Thoracic aorta (tissue), 2 donors: ENCODE measurements around the gene GLP2R. TPM values are rescaled to one million over a fixed set of nuclear protein-coding genes. Genes with fewer than 3 reads are reported as not detected.

ENCODE experiments used
- ATAC-seq: fragments of 150-250 bp; one replicate; pipeline ENCODE4 v1.8.0; 2017; ENCODE audit warnings: low read depth; ENCODE audit not compliant: insufficient number of reproducible peaks, low FRiP score
- DNase-seq: peaks from one replicate; pipeline ENCODE4 v3.0.0-alpha.2; 2020; ENCODE audit warnings: low spot score
- H3K27ac ChIP-seq, 2 donors: fragments of 200-600 bp; sonication (generic); 1 replicate in 1 of 2; 2 replicates in 1 of 2; pipeline ENCODE4 v1.5.1; 2016; ENCODE audit warnings: mild to moderate bottlenecking in 2 of 2, moderate library complexity in 2 of 2
- H3K27me3 ChIP-seq: fragments of 200-600 bp; sonication (generic); replicated peaks from 2 replicates; pipeline ENCODE4 v1.6.0; 2016; ENCODE audit warnings: mild to moderate bottlenecking; ENCODE audit not compliant: insufficient read depth
- H3K36me3 ChIP-seq: fragments of 200-600 bp; sonication (generic); one replicate; pipeline ENCODE4 v1.5.1; 2016
- H3K4me1 ChIP-seq, 2 donors: fragments of 200-600 bp; sonication (generic); 1 replicate in 1 of 2; 2 replicates in 1 of 2; pipeline versions ENCODE4 v1.5.1 to v1.6.0; 2016; ENCODE audit warnings: low read depth in 2 of 2, mild to moderate bottlenecking in 1 of 2; ENCODE audit not compliant: control insufficient read depth in 1 of 2
- H3K4me3 ChIP-seq: fragments of 200-600 bp; sonication (generic); 2 replicates; pipeline ENCODE4 v1.5.1; 2016; ENCODE audit warnings: mild to moderate bottlenecking
- H3K9me3 ChIP-seq: fragments of 200-600 bp; sonication (generic); 2 replicates; pipeline ENCODE4 v1.5.1; 2016
- total RNA-seq, 2 donors: library from RNA; depleted of rRNA; stranded (reverse); fragments of >200 nt; gene quantifications; one replicate each; pipeline versions ENCODE4 v1.1.0 to v1.2.3, GENCODE V29; 2016
- TF ChIP-seq, protein P1 (sequence below): fragments of 200-600 bp; sonication (generic); IDR thresholded peaks from one replicate; pipeline ENCODE4 v1.5.1; 2019; ENCODE audit warnings: antibody characterized with exemption

The GLP2R gene
- total RNA-seq, 2 donors from 2014 or later, result 2.3 TPM; not detected in 1

DNA sequence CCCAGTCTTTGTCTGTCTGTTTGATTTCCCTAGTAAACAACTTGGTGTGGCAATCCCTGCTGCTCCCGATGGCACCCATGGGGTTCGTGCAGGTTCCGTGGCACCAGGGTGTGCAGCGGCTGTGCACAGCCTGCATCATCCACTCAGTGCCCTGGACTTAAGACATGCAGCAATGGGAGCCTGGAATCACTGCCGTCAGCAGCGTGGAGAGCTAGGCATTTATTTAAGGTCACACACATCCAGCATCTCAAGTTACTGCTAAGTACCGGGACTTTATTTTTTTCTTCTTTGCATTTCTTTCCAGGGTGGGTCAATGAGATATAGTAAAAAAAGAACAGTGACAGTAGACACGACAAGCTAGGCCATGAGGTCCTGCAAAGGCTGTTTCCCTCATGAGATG lies 37.1 kb upstream of the GLP2R start:
- TF ChIP-seq, protein P1, sequence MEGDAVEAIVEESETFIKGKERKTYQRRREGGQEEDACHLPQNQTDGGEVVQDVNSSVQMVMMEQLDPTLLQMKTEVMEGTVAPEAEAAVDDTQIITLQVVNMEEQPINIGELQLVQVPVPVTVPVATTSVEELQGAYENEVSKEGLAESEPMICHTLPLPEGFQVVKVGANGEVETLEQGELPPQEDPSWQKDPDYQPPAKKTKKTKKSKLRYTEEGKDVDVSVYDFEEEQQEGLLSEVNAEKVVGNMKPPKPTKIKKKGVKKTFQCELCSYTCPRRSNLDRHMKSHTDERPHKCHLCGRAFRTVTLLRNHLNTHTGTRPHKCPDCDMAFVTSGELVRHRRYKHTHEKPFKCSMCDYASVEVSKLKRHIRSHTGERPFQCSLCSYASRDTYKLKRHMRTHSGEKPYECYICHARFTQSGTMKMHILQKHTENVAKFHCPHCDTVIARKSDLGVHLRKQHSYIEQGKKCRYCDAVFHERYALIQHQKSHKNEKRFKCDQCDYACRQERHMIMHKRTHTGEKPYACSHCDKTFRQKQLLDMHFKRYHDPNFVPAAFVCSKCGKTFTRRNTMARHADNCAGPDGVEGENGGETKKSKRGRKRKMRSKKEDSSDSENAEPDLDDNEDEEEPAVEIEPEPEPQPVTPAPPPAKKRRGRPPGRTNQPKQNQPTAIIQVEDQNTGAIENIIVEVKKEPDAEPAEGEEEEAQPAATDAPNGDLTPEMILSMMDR, result no peak
- Histone ChIP-seq H3K36me3 (no peaks in the 10 kb centered on the region), H3K27me3 (no peaks in the 10 kb centered on the region), H3K9me3 (no peaks in the 10 kb centered on the region), H3K4me3 (no peak overlapping the region), H3K27ac (no peak overlapping the region), H3K4me1 (peaks cover 0 to 7% of the 10 kb centered on the region in 2 donors)
- no peak for ATAC-seq
- no peak for DNase-seq

DNA sequence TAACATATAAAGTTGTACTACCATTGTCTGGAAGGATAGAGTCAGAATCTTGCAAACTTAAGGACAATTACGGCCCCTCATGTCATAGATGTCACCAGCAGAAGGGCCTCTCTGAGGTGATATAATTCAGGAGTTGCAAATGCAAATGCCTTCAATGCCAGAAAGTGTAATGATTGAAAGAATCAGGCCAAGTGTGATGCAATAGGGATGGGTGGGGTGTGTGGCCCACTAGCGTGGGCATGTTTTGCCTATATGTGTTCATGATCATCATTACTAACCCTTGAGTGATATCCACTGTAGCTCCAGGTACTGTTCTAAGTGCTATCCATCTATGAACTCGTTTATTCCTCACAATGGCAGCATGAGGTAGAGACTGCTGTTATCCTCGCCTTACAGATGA lies 35.4 kb upstream of the GLP2R start:
- DNase-seq, result no peak
- no peak for ATAC-seq
- H3K27me3 ChIP-seq, result no peaks in the 10 kb centered on the region
- no peaks in the 10 kb centered on the region for H3K36me3 ChIP-seq
- H3K4me3 ChIP-seq, result no peak overlapping the region
- TF ChIP-seq, protein P1, result no peak
- peaks cover 0 to 7% of the 10 kb centered on the region in 2 donors for H3K4me1 ChIP-seq
- H3K27ac ChIP-seq, result no peak overlapping the region
- no peaks in the 10 kb centered on the region for H3K9me3 ChIP-seq

DNA sequence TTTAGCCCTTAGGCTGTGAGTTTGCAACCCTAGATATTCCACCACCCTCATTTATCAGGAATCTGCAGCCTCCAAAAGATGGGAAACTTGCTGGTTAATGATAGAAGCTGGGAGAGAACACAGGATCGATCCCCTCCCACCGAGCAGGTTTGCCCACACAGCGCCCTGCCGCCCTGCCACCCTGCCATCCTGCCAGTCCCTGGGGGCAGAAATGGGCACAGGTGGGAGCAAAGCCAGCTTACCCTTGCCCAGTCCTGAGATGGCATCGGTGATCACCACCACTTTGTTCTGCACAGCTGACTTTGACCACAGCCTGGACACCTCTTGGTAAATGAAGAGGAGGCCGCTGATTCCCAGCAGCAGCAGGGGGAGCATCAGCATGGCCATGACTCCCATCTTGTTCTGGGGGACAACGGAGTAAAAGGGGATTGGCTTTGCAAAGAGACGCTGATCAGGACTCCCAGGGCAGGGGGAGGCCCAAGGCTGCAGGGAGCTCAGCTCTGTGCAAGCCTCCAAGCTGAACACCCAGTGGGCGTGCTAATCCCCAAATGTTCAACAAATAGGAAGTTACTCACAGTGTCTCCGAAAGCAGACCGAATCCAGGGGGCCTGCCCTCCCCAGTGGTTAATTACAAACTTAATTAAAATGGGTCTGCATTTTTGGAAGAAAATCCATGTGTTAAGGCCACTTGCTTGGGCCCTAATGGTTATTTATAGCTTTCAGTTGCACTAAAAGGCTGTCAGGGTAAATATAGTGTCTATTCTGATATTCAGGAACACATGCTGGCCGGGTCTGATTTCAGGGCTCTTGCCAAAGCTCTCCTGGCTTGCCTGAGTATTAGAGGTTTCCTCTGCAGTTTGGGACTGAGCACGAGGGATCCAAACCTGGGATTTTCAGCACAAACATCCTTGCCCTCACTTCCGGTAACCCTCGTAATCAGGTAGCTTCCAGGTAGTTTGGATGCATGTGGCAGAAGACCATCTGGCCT lies 34.5 kb upstream of the GLP2R start, which contains the start of gene DHRS7C:
TSS of gene DHRS7C (minus strand) at position 704 of the 988 bp plus-strand sequence. CDS start at position 396, 308 bp downstream.
- TF ChIP-seq, protein P1, result no peak
- no peaks in the 10 kb centered on the region for H3K27me3 ChIP-seq
- no peaks in the 10 kb centered on the region for H3K36me3 ChIP-seq
- no peak within 1 kb of the TSS for H3K27ac ChIP-seq
- DNase-seq, result no peak
- H3K4me3 ChIP-seq, result no peak within 1 kb of the TSS
- H3K4me1 ChIP-seq, result peaks cover 0 to 7% of the 10 kb centered on the region in 2 donors
- no peaks in the 10 kb centered on the region for H3K9me3 ChIP-seq
- no peak for ATAC-seq

DNA sequence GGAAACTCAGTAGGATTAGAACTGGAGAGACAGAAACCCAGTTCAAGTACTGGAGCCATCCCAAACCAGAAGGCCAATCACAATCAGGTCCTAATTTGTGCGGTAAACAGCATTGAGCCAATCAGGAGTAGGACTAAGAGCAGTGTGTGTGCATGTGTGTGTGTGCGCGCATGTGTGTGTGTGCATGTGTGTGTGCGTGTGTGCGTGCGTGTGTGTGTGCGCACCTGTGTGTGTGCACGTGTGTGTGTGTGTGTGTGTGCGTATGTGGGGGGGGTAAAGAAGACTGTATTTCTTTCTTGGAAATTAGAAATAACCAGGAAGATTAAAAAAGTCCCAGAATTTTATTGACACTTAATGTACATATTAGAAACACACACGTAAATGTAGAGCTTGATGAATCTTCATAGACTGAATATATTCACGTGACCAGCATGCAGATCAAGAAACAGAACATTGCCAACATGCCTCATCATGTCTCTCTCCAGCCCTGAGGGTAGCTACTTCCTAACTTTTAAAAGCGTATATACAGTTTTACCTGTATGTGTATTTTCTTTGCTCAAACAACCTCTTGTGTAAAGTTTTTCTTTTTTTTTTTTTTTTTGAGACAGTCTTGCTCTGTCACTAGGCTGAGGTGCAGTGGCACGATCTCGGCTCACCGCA lies 33.4 kb upstream of the GLP2R start:
- no peak for ATAC-seq
- TF ChIP-seq, protein P1, result no peak
- no peaks in the 10 kb centered on the region for H3K27me3 ChIP-seq
- H3K9me3 ChIP-seq, result no peaks in the 10 kb centered on the region
- H3K36me3 ChIP-seq, result no peaks in the 10 kb centered on the region
- H3K27ac ChIP-seq, result no peak overlapping the region
- peaks cover 0 to 7% of the 10 kb centered on the region in 2 donors for H3K4me1 ChIP-seq
- no peak overlapping the region for H3K4me3 ChIP-seq
- DNase-seq, result no peak

DNA sequence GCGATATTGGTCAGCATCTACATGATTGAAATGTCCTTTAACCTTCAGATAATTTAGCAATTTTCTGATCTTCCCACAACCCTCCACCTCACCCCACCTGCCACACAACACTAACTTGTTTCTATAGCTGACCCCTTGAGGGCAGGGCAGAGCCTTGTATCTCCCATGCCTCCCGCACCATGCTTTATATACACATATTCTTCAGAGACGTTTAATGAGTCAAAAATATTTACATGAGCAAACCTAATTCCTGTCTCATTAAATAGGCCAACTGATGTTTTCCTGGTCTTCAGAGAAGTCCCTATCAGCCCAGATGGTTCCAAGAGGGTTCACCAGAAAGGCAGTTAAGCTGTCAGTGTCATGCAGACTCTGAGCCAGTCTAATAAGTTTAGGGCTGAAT lies 27.7 kb upstream of the GLP2R start:
- H3K4me3 ChIP-seq, result no peak overlapping the region
- no peak for ATAC-seq

More for the DNA sequence above, 27.7 kb upstream of the GLP2R start:
- Histone ChIP-seq H3K27ac (no peak overlapping the region), H3K4me1 (no peaks in the 10 kb centered on the region), H3K27me3 (no peaks in the 10 kb centered on the region), H3K36me3 (no peaks in the 10 kb centered on the region), H3K9me3 (no peaks in the 10 kb centered on the region)
- TF ChIP-seq, protein P1, result no peak
- no peak for DNase-seq
